ENCODE data around the gene RASGRP2. TPM values are rescaled to one million over a fixed set of nuclear protein-coding genes. Genes with fewer than 3 reads are reported as not detected.

Gene RASGRP2
- total and polyA plus RNA-seq, 2 donors (not counting 3 experiments of a cell fraction or from before 2014, with no cell fraction given): 1.2 to 2.3 TPM

- dilution Hi-C loops (cut with MboI; ENCODE audit: extremely low pct_ligation_motif_present, low sequenced_read_pairs): no loop called here
- Histone ChIP-seq H3K4me1 (ENCODE audit: control insufficient read depth, extremely low read depth, insufficient read depth, low read length) (no peaks in the 10 kb centered on the region), H3K9me3 (replicated peaks; ENCODE audit: control insufficient read depth, insufficient read depth, low read length) (no peaks in the 10 kb centered on the region), H3K4me3 (replicated peaks in 1 of 3; ENCODE audit: insufficient read depth in 1 of 3, low read depth in 1 of 3, low read length in 3 of 3) (no peak overlapping the region), H3K79me2 (ENCODE audit: control insufficient read depth, insufficient read depth, low read length) (no peaks in the 10 kb centered on the region), H3K9ac (replicated peaks; ENCODE audit: extremely low read depth, insufficient read depth, low read length) (no peak overlapping the region), H3K27ac (ENCODE audit: insufficient read depth, low read depth, low read length) (no peak overlapping the region), H2AFZ (ENCODE audit: low read depth, low read length) (no peak overlapping the region), H3K36me3 (ENCODE audit: control insufficient read depth in 2 of 2, extremely low read depth in 1 of 2, insufficient read depth in 2 of 2, low read length in 2 of 2) (peaks cover 0 to 11% of the 10 kb centered on the region in 2 experiments), H4K20me1 (replicated peaks; ENCODE audit: control insufficient read depth, extremely low read depth, insufficient read depth, low read length) (no peaks in the 10 kb centered on the region), H3K9me1 (replicated peaks; ENCODE audit: control insufficient read depth, extremely low read depth, insufficient read depth, low read length) (no peaks in the 10 kb centered on the region), H3K27me3 (ENCODE audit: control insufficient read depth in 2 of 2, insufficient read depth in 2 of 2, low read length in 2 of 2) (no peaks in the 10 kb centered on the region), H3K4me2 (ENCODE audit: insufficient read depth, low read length) (no peak overlapping the region)
- FAIRE-seq: peak; percentile 66
- TF ChIP-seq GATA2 (IDR thresholded peaks at IDR 0.05; ENCODE audit: insufficient read depth, insufficient read length, low read depth, low read length) (no peak), POLR2AphosphoS5 (IDR thresholded peaks at IDR 0.05; ENCODE audit: insufficient read depth, low read depth, low read length) (no peak), MYC (IDR thresholded peaks at IDR 0.05; ENCODE audit: low read depth, low read length) (no peak), JUN (IDR thresholded peaks at IDR 0.05; ENCODE audit: borderline replicate concordance, insufficient read depth, insufficient read length, low read depth) (no peak), POLR2A (IDR thresholded peaks at IDR 0.05; ENCODE audit: low read depth, low read length) (no peak), EZH2 (IDR thresholded peaks at IDR 0.05; ENCODE audit: borderline replicate concordance, low read depth, low read length, severe bottlenecking) (no peak), FOS (IDR thresholded peaks at IDR 0.05; ENCODE audit: borderline replicate concordance, insufficient read depth, low read length) (no peak)
- TF ChIP-seq, protein P1, sequence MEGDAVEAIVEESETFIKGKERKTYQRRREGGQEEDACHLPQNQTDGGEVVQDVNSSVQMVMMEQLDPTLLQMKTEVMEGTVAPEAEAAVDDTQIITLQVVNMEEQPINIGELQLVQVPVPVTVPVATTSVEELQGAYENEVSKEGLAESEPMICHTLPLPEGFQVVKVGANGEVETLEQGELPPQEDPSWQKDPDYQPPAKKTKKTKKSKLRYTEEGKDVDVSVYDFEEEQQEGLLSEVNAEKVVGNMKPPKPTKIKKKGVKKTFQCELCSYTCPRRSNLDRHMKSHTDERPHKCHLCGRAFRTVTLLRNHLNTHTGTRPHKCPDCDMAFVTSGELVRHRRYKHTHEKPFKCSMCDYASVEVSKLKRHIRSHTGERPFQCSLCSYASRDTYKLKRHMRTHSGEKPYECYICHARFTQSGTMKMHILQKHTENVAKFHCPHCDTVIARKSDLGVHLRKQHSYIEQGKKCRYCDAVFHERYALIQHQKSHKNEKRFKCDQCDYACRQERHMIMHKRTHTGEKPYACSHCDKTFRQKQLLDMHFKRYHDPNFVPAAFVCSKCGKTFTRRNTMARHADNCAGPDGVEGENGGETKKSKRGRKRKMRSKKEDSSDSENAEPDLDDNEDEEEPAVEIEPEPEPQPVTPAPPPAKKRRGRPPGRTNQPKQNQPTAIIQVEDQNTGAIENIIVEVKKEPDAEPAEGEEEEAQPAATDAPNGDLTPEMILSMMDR (IDR thresholded peaks at IDR 0.05; ENCODE audit: extremely low read depth in 1 of 2, insufficient read depth in 1 of 2, low read depth in 1 of 2, low read length in 2 of 2): no peak
- TF ChIP-seq, protein P2, sequence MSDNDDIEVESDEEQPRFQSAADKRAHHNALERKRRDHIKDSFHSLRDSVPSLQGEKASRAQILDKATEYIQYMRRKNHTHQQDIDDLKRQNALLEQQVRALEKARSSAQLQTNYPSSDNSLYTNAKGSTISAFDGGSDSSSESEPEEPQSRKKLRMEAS (IDR thresholded peaks at IDR 0.05; ENCODE audit: insufficient read depth, insufficient read length): no peak
- POLR2A ChIA-PET: no interaction called here
- DNase-seq (ENCODE audit: low read depth, low spot score): no peak
- intact Hi-C loops (cut with micrococcal nuclease): loop anchor here (2.0 kb wide), 2 partner anchors 14 to 58 kb away; partner anchors contain the start of gene CDC42BPG
- BruUV-seq (replicated peaks): no TSS peak
- CTCF ChIA-PET: interaction anchor here (0.6 to 3.4 kb wide), 8 partner anchors 14 to 331 kb away, joined by 3 to 32 read pairs (median 4); partner anchors contain the start of genes CDC42BPG and ZNHIT2
These were observed 42.4 kb upstream of the RASGRP2 start for GRCh38 chr11:64786308-64786707.
